K562 (cell line): Measurements from ENCODE around the gene PIGQ. TPM values are rescaled to one million over a fixed set of nuclear protein-coding genes. Genes with fewer than 3 reads are reported as not detected.

Experiments
- BACH1 ChIP-seq: fragments of 200-800 bp; sonication (Bioruptor generic); IDR thresholded peaks from 2 replicates; pipeline ENCODE4 v1.6.1; 2016; ENCODE audit warnings: missing genetic modification characterization, missing compliant biosample characterization
- CBX1 ChIP-seq: sonication (generic); IDR thresholded peaks from 2 replicates; pipeline ENCODE4 v1.6.1; 2016; ENCODE audit warnings: antibody characterized with exemption, low read depth, mild to moderate bottlenecking
- DNMT1 ChIP-seq: fragments of 450-650 bp; IDR thresholded peaks from 2 replicates; pipeline ENCODE4 v1.6.1; 2016; ENCODE audit warnings: antibody characterized with exemption, mild to moderate bottlenecking
- E4F1 ChIP-seq: fragments of 250-450 bp; sonication (Bioruptor Pico); IDR thresholded peaks from 2 replicates; pipeline ENCODE4 v1.5.0; 2021; ENCODE audit warnings: mild to moderate bottlenecking, borderline replicate concordance
- EGR1 ChIP-seq: fragments of 450-650 bp; conservative IDR thresholded peaks from 2 replicates; pipeline ENCODE4 v1.6.1; 2017; ENCODE audit warnings: mild to moderate bottlenecking
- HDGF ChIP-seq: fragments of 450-650 bp; IDR thresholded peaks from 2 replicates; pipeline ENCODE4 v1.6.1; 2016
- MAZ ChIP-seq, 2 experiments: fragments of 450-650 bp in 1 of 2; sonication (generic) in 1 of 2; formaldehyde crosslinking; IDR thresholded peaks in 1 of 2; conservative IDR thresholded peaks in 1 of 2; 2 replicates each; pipeline versions ENCODE4 v1.4.0 to v1.5.0; 2020; ENCODE audit warnings: mild to moderate bottlenecking in 1 of 2, missing genetic modification reagents in 1 of 2
- MNT ChIP-seq, 2 experiments: fragments of 450-650 bp; conservative IDR thresholded peaks; 2 replicates each; pipeline ENCODE4 v1.6.1; 2017; ENCODE audit warnings: mild to moderate bottlenecking in 2 of 2, moderate library complexity in 2 of 2
- MYC ChIP-seq, 2 experiments: fragments of 250-450 bp in 1 of 2; sonication (Bioruptor Pico) in 1 of 2; IDR thresholded peaks; 2 replicates each; pipeline versions ENCODE4 v1.5.1 to v1.6.1; 2012 to 2021; ENCODE audit warnings: low read depth in 2 of 2, borderline replicate concordance in 1 of 2, improper control_type of control experiment in 1 of 2, low read length in 1 of 2, mild to moderate bottlenecking in 1 of 2, moderate library complexity in 1 of 2
- NCOR1 ChIP-seq: fragments of 450-650 bp; IDR thresholded peaks from 2 replicates; pipeline ENCODE4 v1.6.1; 2016; ENCODE audit warnings: mild to moderate bottlenecking, moderate library complexity
- NKRF ChIP-seq: fragments of 450-650 bp; IDR thresholded peaks from 2 replicates; pipeline ENCODE4 v1.6.1; 2016; ENCODE audit warnings: borderline replicate concordance
- PHB2 ChIP-seq: fragments of 450-650 bp; IDR thresholded peaks from 2 replicates; pipeline ENCODE4 v1.6.1; 2017; ENCODE audit warnings: low read depth
- PHF20 ChIP-seq: fragments of 450-650 bp; IDR thresholded peaks from 2 replicates; pipeline ENCODE4 v1.6.1; 2018; ENCODE audit not compliant: partially characterized antibody
- POLR2AphosphoS5 ChIP-seq: IDR thresholded peaks from 2 replicates; pipeline ENCODE4 v1.6.1; 2011; ENCODE audit warnings: mild to moderate bottlenecking, low read depth, low read length, moderate library complexity; ENCODE audit not compliant: control insufficient read depth, insufficient read depth
- PYGO2 ChIP-seq: fragments of 450-650 bp; IDR thresholded peaks from 2 replicates; pipeline ENCODE4 v1.6.1; 2016; ENCODE audit warnings: mild to moderate bottlenecking, missing genetic modification characterization, moderate library complexity, missing compliant biosample characterization
- RCOR1 ChIP-seq, 2 experiments: IDR thresholded peaks; 2 replicates each; pipeline ENCODE4 v1.6.1; 2012; ENCODE audit warnings: low read depth in 2 of 2, low read length in 2 of 2, borderline replicate concordance in 1 of 2, improper control_type of control experiment in 1 of 2
- SMARCA4 ChIP-seq: fragments of 450-650 bp; IDR thresholded peaks from 2 replicates; pipeline ENCODE4 v1.6.1; 2016
- SMARCE1 ChIP-seq: fragments of 450-650 bp; IDR thresholded peaks from 2 replicates; pipeline ENCODE4 v1.7.1; 2016; ENCODE audit warnings: mild to moderate bottlenecking
- TAF9B ChIP-seq: fragments of 450-650 bp; IDR thresholded peaks from 2 replicates; pipeline ENCODE4 v1.6.1; 2018; ENCODE audit warnings: mild to moderate bottlenecking; ENCODE audit not compliant: partially characterized antibody
- USF1 ChIP-seq: sonication (generic); formaldehyde crosslinking; IDR thresholded peaks from 2 replicates; pipeline ENCODE4 v1.9.0; 2022; ENCODE audit warnings: mild to moderate bottlenecking, missing genetic modification reagents
- ZFP1 ChIP-seq: fragments of 450-650 bp; formaldehyde crosslinking; IDR thresholded peaks from 2 replicates; pipeline ENCODE4 v1.4.0; 2020; ENCODE audit warnings: mild to moderate bottlenecking, mixed read lengths
- ZNF184 ChIP-seq: sonication (generic); formaldehyde crosslinking; IDR thresholded peaks from 2 replicates; pipeline ENCODE4 v1.5.0; 2020; ENCODE audit warnings: missing genetic modification reagents
- ZNF212 ChIP-seq: fragments of 450-650 bp; formaldehyde crosslinking; IDR thresholded peaks from 2 replicates; pipeline ENCODE4 v1.4.0; 2020; ENCODE audit warnings: mild to moderate bottlenecking
- polyA plus RNA-seq, 8 experiments: library from polyadenylated mRNA; depleted of rRNA in 4 of 8; stranded (reverse) in 5 of 8; unstranded in 3 of 8; fragments of >200 nt; fragmentation: Nextera tagmentation in 2 of 8; fragmentation: Illumina TruSeq in 1 of 8; extraction: Ambion mirVana in 2 of 8; extraction: Trizol in 1 of 8; gene quantifications; 2 replicates each; pipeline versions ENCODE4 v1.2.1 to v1.2.3, GENCODE V29; 2011 to 2014; ENCODE audit warnings: inconsistent platforms in 1 of 8, missing spikeins in 1 of 8
- total RNA-seq, 7 experiments: library from RNA; depleted of rRNA in 6 of 7; stranded (reverse); fragments of >200 nt in 6 of 7; fragmentation: Illumina TruSeq in 2 of 7; extraction: Trizol in 2 of 7; gene quantifications; 2 replicates each; pipeline versions ENCODE4 v1.2.1 to v1.2.3, GENCODE V29; 2011 to 2021; ENCODE audit warnings: low replicate concordance in 1 of 7

Gene PIGQ
- total and polyA plus RNA-seq, 9 of the 15 experiments (the other 6 are each of a cell fraction or from before 2014, with no cell fraction given), result 0.20 to 49.6 (median 11.7) TPM

- peak; percentile 12 to 67; a peak in 3 of 4 replicates for TF ChIP-seq RCOR1 (IDR thresholded peaks at IDR 0.05; ENCODE audit: borderline replicate concordance in 1 of 2, low read depth in 2 of 2, low read length in 2 of 2)
- TF ChIP-seq MYC (IDR thresholded peaks at IDR 0.05; ENCODE audit: low read depth, low read length), result peak; percentile 97
- no peak for TF ChIP-seq MYC (CRISPR knock-in tag; IDR thresholded peaks at IDR 0.05; ENCODE audit: borderline replicate concordance, low read depth)
- TF ChIP-seq CBX1, result peak; percentile 84; the same call in 1 of the 2 replicates
- peak; percentile 20 for TF ChIP-seq PHF20
- TF ChIP-seq SMARCA4, result 0 out of 2 replicates have a peak, but pooled peaks have one; percentile 30
- TF ChIP-seq EGR1, result no peak
- peak; percentile 87 to 93 for TF ChIP-seq MNT (conservative IDR thresholded peaks at IDR 0.05)
- TF ChIP-seq E4F1, result no peak
- TF ChIP-seq BACH1 (tag), result no peak
- no peak for TF ChIP-seq HDGF
- no peak for TF ChIP-seq ZNF184 (CRISPR knock-in tag)
- TF ChIP-seq PYGO2 (tag), result no peak
- no peak for TF ChIP-seq SMARCE1
- 0 out of 2 replicates have a peak, but pooled peaks have one; percentile 29 for TF ChIP-seq NKRF
- TF ChIP-seq POLR2AphosphoS5, result peak; percentile 30; the same call in 1 of the 2 replicates
- TF ChIP-seq TAF9B, result no peak
- TF ChIP-seq ZNF212 (CRISPR knock-in tag), result no peak
- peak; percentile 44; the same call in 1 of the 2 replicates for TF ChIP-seq NCOR1
- no peak for TF ChIP-seq ZFP1
- TF ChIP-seq PHB2, result no peak
- TF ChIP-seq MAZ (CRISPR knock-in tag; conservative IDR thresholded peaks at IDR 0.05 in 1 of 2, IDR thresholded peaks at IDR 0.05 in 1 of 2), result peak; percentile 79 to 94
- TF ChIP-seq USF1 (CRISPR knock-in tag), result peak; percentile 92
- TF ChIP-seq DNMT1, result no peak
These were observed 9.2 kb downstream of the PIGQ start (continued) for GRCh38 chr16:578870-579405.
